ENCODE results near the gene MSMO1.
"Not testable (repeated sequence)": the region's sequence is repeated elsewhere in the genome, so short reads cannot be mapped to it uniquely, and the experiment has no call there.

Gene MSMO1

GRCh38 chr4:165327211-165328100, at the start of gene MSMO1:
TSS of gene MSMO1 (plus strand) at chr4:165327669. CDS start at chr4:165333371, 5,702 bp downstream.
- DNase-seq: peak; percentile 98

GRCh38 chr4:165279531-165279930, 47.9 kb upstream of the MSMO1 start:
- DNase-seq: not testable (repeated sequence)

GRCh38 chr4:165284697-165285096, 42.8 kb upstream of the MSMO1 start:
- not testable (repeated sequence) for DNase-seq

GRCh38 chr4:165286619-165287340, 40.7 kb upstream of the MSMO1 start:
- DNase-seq: not testable (repeated sequence)

- DNase-seq: no peak
Measured at GRCh38 chr4:165288226-165288625, 39.2 kb upstream of the MSMO1 start.

GRCh38 chr4:165288639-165289422, 38.6 kb upstream of the MSMO1 start:
- no peak for DNase-seq

- no peak for DNase-seq
Measured at GRCh38 chr4:165289423-165289785, 38.1 kb upstream of the MSMO1 start.

- DNase-seq: no peak
Measured at GRCh38 chr4:165293061-165293460, 34.4 kb upstream of the MSMO1 start.

- no peak for DNase-seq
Measured at GRCh38 chr4:165293927-165294649, 33.4 kb upstream of the MSMO1 start.

GRCh38 chr4:165294907-165295306, 32.6 kb upstream of the MSMO1 start:
- no peak for DNase-seq

- no peak for DNase-seq
Measured at GRCh38 chr4:165297626-165298025, 29.8 kb upstream of the MSMO1 start.

GRCh38 chr4:165299399-165300060, 27.9 kb upstream of the MSMO1 start:
- no peak for DNase-seq

- peak; percentile 11 for DNase-seq
Measured at GRCh38 chr4:165301833-165302232, 25.6 kb upstream of the MSMO1 start.

GRCh38 chr4:165302658-165303057, 24.8 kb upstream of the MSMO1 start:
- no peak for DNase-seq

- DNase-seq: no peak
Measured at GRCh38 chr4:165308166-165308565, 19.3 kb upstream of the MSMO1 start.

- DNase-seq: no peak
Measured at GRCh38 chr4:165308606-165309005, 18.9 kb upstream of the MSMO1 start.

GRCh38 chr4:165309456-165309855, 18.0 kb upstream of the MSMO1 start:
- no peak for DNase-seq

GRCh38 chr4:165312506-165312905, 15.0 kb upstream of the MSMO1 start:
- DNase-seq: no peak

- DNase-seq: no peak
Measured at GRCh38 chr4:165319030-165319429, 8.4 kb upstream of the MSMO1 start.

GRCh38 chr4:165319509-165319908, 8.0 kb upstream of the MSMO1 start:
- DNase-seq: no peak

- no peak for DNase-seq
Measured at GRCh38 chr4:165324236-165324917, 3.1 kb upstream of the MSMO1 start.
